Measurements from ENCODE around the gene PTPRD. TPM values are rescaled to one million over a fixed set of nuclear protein-coding genes. Genes with fewer than 3 reads are reported as not detected.

The PTPRD gene
- total RNA-seq, 2 experiments from 2014 or later, result not detected

DNA sequence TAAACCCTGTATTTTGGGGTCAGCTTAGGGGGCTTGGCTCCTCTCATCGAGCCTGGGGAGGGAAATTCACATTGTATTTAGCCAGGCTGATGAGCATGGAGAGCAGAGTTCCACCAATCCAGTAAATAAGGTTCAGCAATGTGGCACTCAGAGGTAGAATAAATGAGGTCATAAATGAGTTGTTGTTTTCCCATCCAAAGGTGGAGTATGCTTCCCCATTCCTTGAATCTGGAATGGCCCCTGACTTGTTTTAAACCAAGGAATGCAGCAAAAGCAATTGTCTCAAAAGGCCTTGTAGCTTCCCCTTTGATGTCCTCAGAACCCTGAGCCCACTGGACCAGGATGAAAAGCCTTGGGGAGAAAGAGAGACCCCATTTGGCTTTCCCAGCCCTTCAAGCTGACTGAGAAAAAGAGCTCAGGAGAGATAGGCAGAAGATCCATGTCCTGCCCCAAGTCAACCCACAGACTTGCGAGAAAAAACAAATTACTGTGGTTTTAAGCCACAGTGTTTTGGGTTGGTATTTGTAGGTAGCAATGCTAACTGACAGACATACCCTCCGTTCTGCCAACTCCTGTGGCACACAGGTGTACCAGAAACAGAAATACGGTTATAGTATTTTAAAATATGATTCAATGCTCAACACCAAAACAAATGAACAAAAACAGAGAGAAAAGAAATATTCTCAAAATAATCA, 2247.2 kb downstream of the PTPRD start:
- ATAC-seq (peak; percentile 47), DNase-seq (no peak)
- Mint-ChIP-seq H3K9me3 (ENCODE audit: low read depth) (no peaks in the 10 kb centered on the region), H3K27ac (no peak overlapping the region), H3K36me3 (ENCODE audit: low read depth) (no peaks in the 10 kb centered on the region), H3K4me1 (peaks cover 6% of the 10 kb centered on the region), H3K4me3 (no peak overlapping the region), H3K27me3 (no peaks in the 10 kb centered on the region)
- POLR2A ChIA-PET, result no interaction called here
- CTCF ChIA-PET, result no interaction called here
- intact Hi-C loops (cut with DNase I, micrococcal nuclease), result loop anchor here in 1 of 2 experiments (5.0 kb wide), 1 partner anchor 48 kb away; no protein-coding TSS in a partner anchor

DNA sequence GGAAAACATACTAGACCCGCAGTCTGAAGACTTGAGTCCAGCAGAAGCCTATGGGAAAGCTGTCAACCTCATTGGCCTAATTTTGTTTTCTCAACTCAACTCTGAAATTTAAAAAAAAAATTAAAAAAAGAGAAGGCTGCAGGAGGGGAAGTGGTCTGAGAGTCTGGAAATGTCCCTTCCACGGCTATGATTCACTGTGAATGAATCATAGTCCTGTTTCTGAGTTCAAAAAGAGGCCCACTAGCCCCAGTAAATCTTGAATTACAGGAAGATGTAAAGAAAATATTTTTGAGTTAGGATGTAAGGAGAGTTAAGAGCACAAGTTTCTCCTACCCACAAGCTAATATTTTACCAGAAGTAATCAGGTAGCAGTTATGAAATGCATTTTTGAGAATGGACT, 2247.8 kb downstream of the PTPRD start:
- ChIA-PET POLR2A (no interaction called here), CTCF (no interaction called here)
- H3K4me1 Mint-ChIP-seq, result peaks cover 6% of the 10 kb centered on the region
- intact Hi-C loops (cut with DNase I, micrococcal nuclease), result loop anchor here in 1 of 2 experiments (5.0 kb wide), 1 partner anchor 48 kb away; no protein-coding TSS in a partner anchor
- H3K4me3 Mint-ChIP-seq, result no peak overlapping the region
- no peaks in the 10 kb centered on the region for H3K9me3 Mint-ChIP-seq (ENCODE audit: low read depth)
- H3K27me3 Mint-ChIP-seq, result no peaks in the 10 kb centered on the region
- DNase-seq (no peak), ATAC-seq (no peak)
- no peaks in the 10 kb centered on the region for H3K36me3 Mint-ChIP-seq (ENCODE audit: low read depth)
- H3K27ac Mint-ChIP-seq, result no peak overlapping the region

DNA sequence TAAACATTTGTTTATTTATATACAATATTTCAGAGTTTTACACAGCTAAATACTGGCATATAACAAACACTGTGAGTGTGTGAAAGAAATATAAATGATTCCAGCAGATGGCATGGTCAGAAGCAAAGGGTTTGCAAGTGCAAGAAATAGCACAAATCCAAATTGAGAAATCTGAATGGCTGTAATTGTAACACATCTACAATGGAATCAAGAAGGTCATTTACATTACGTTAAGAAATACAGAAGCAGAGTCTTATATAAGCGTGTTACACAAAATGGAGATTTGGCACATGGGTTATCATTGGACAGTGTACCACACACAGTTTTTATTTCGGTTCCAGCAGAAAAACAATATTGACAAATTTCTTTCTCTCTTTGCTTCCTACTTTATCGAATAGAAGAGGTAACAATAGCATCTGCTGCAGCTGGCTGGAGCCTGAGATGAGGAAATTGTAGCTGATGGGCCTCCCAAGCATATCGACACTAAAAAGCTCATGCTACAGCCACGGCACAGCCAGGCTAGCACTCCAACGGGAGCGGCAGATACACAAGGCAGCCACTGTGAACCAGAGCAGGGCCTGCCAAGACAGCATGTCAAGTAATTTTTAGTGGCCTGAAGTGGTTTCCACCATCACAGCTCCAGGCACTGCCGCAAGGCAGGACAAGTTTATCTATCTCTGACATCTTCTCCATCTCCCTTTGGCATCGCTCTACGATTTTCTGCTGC, 2248.6 kb downstream of the PTPRD start:
- CTCF ChIA-PET, result no interaction called here
- peaks cover 6% of the 10 kb centered on the region for H3K4me1 Mint-ChIP-seq
- POLR2A ChIA-PET, result no interaction called here
- intact Hi-C loops (cut with DNase I, micrococcal nuclease), result no loop called here
- no peaks in the 10 kb centered on the region for H3K36me3 Mint-ChIP-seq (ENCODE audit: low read depth)
- no peak overlapping the region for H3K4me3 Mint-ChIP-seq
- H3K27ac Mint-ChIP-seq, result no peak overlapping the region
- H3K27me3 Mint-ChIP-seq, result no peaks in the 10 kb centered on the region
- DNase-seq (no peak), ATAC-seq (no peak)
- H3K9me3 Mint-ChIP-seq (ENCODE audit: low read depth), result no peaks in the 10 kb centered on the region

DNA sequence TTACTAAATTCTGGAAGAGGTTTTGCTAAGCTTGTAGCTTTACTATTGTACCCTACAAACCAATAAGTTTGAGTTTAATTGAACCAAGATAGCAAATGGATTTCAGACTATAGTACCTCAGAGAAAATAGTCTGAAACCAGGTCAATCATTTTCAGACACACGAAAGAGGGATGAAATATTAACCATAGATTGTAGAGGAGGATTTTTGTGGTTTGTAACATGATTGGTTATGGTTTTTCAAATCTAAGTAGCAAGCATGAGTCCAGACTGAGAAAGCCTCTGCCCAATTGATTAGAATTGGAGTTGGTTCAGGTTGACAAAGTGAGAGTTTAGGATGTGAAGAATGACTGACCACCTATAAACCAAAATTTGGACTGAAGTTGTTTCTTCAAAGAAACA, 2250.6 kb downstream of the PTPRD start:
- intact Hi-C loops (cut with DNase I, micrococcal nuclease), result no loop called here
- Mint-ChIP-seq H3K4me1 (peaks cover 6% of the 10 kb centered on the region), H3K4me3 (no peak overlapping the region), H3K27ac (no peak overlapping the region), H3K36me3 (ENCODE audit: low read depth) (no peaks in the 10 kb centered on the region), H3K9me3 (ENCODE audit: low read depth) (no peaks in the 10 kb centered on the region), H3K27me3 (no peaks in the 10 kb centered on the region)
- DNase-seq, result no peak
- no peak for ATAC-seq
- CTCF ChIA-PET, result interaction anchor here (0.7 kb wide), 1 partner anchor 161 kb away, joined by 4 read pairs; no protein-coding TSS in a partner anchor
- POLR2A ChIA-PET, result no interaction called here

DNA sequence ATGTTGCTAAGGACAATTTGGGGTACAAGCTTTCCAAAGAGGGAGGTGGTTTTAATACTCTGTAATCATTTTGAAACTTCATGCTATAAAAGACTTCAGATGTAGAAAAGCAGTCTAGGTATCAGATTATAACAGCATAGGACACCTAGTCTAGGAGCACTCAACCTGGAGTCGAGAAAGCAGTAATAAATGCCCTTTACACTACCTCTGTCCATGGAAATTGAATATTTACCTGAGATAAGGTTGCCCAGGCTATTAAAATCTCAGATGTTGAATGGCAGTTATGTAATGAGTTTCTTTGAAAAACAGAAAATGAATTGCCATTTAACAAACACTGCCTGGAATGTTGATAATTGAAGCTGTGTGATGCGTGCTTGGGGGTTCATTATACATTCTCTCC, 2251.4 kb downstream of the PTPRD start:
- peaks cover 6% of the 10 kb centered on the region for H3K4me1 Mint-ChIP-seq
- no peaks in the 10 kb centered on the region for H3K27me3 Mint-ChIP-seq
- no peaks in the 10 kb centered on the region for H3K9me3 Mint-ChIP-seq (ENCODE audit: low read depth)
- no peak overlapping the region for H3K27ac Mint-ChIP-seq
- ATAC-seq (no peak), DNase-seq (no peak)
- no peak overlapping the region for H3K4me3 Mint-ChIP-seq
- H3K36me3 Mint-ChIP-seq (ENCODE audit: low read depth), result no peaks in the 10 kb centered on the region
- POLR2A ChIA-PET, result no interaction called here
- intact Hi-C loops (cut with DNase I, micrococcal nuclease), result no loop called here
- CTCF ChIA-PET, result no interaction called here

DNA sequence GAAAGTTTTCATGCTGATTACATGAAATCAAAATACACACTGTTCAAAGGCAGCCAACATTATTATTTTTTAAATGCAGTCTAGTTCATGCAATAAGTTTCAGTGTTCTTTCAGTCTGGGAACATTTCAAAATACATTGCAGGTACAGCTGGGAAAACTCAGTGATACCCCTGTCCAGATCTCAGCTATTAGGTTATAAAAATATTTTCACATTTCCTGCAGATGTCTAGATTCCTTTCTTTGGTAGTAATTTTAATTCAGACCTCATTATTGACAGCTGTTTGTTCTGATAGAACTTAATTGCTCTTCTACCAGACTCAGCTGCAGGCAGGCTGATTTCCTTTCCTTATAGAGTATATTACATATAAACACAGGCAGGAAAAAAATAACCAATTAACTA, 2256.4 kb downstream of the PTPRD start:
- no peak overlapping the region for H3K4me3 Mint-ChIP-seq
- H3K36me3 Mint-ChIP-seq (ENCODE audit: low read depth), result no peaks in the 10 kb centered on the region
- no peaks in the 10 kb centered on the region for H3K27me3 Mint-ChIP-seq
- ATAC-seq (no peak), DNase-seq (no peak)
- POLR2A ChIA-PET, result no interaction called here
- no peak overlapping the region for H3K27ac Mint-ChIP-seq
- no peaks in the 10 kb centered on the region for H3K9me3 Mint-ChIP-seq (ENCODE audit: low read depth)
- CTCF ChIA-PET, result no interaction called here
- intact Hi-C loops (cut with DNase I, micrococcal nuclease), result no loop called here
- no peaks in the 10 kb centered on the region for H3K4me1 Mint-ChIP-seq

DNA sequence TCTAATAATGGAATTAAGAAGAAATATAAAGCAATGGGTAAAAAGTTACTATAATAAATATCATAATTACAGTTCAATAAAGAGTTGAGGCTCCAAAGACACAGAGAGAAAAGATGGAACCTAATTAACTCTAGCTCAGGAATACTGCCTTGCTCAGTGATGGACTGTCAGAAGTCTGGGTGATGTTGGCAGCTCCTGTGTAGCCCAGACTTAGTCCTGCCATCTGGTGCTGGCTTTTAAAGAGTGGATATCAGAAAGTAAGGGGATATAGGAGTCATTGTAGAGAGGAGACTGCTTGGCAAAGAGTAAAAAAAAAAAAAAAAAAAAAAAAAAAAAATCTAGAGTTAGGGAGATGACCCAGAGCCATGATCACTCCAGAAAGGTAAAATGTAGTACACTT, 2261.4 kb downstream of the PTPRD start:
- H3K4me1 Mint-ChIP-seq, result no peaks in the 10 kb centered on the region
- no peaks in the 10 kb centered on the region for H3K9me3 Mint-ChIP-seq (ENCODE audit: low read depth)
- CTCF ChIA-PET, result no interaction called here
- H3K27me3 Mint-ChIP-seq, result no peaks in the 10 kb centered on the region
- ATAC-seq, result no peak
- no peak overlapping the region for H3K4me3 Mint-ChIP-seq
- POLR2A ChIA-PET, result no interaction called here
- H3K36me3 Mint-ChIP-seq (ENCODE audit: low read depth), result no peaks in the 10 kb centered on the region
- intact Hi-C loops (cut with DNase I, micrococcal nuclease), result no loop called here
- no peak overlapping the region for H3K27ac Mint-ChIP-seq
- DNase-seq, result no peak

DNA sequence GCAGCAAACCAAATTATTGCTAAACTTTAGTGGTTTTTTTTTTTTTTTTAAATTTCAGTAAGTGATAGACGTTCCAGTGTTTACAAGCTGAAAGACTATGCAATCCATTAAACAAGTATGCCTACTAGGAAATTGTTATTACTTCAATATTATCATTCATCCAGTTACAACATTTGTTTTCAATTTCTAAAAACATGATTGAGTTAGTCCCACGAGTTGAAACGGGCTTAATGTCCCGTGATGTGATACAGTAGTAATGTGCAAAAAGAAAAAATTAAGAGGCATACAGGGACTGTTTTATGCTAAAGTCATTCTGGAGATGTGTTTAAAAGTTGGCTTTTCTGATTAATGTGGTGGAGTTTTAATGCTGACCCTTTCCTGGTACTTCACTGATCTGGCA, 2262.9 kb downstream of the PTPRD start:
- H3K9me3 Mint-ChIP-seq (ENCODE audit: low read depth), result no peaks in the 10 kb centered on the region
- no peak overlapping the region for H3K27ac Mint-ChIP-seq
- CTCF ChIA-PET, result no interaction called here
- ATAC-seq, result no peak
- intact Hi-C loops (cut with DNase I, micrococcal nuclease), result no loop called here
- no peaks in the 10 kb centered on the region for H3K27me3 Mint-ChIP-seq
- H3K36me3 Mint-ChIP-seq (ENCODE audit: low read depth), result no peaks in the 10 kb centered on the region
- POLR2A ChIA-PET, result no interaction called here
- no peak for DNase-seq
- no peaks in the 10 kb centered on the region for H3K4me1 Mint-ChIP-seq
- H3K4me3 Mint-ChIP-seq, result no peak overlapping the region

DNA sequence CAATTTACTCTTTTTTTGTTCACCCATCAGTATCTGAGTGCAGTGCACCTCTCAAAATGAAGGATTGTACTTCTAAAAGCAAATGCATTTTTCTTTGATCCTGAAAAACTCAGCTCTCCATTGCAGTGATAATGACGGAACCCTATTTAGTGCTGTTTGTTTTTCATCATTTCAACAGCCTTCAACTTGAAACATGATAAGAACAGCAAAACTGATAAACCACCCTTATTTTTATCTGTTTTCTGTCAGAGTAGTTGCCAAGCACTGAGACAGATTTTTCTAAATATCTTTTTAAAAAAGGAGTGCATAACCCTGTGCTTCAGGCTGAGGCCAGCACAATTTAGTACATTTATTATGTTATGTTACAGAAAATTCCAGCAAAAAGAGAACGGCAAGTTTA, 2263.4 kb downstream of the PTPRD start:
- intact Hi-C loops (cut with DNase I, micrococcal nuclease), result no loop called here
- H3K4me1 Mint-ChIP-seq, result no peaks in the 10 kb centered on the region

DNA sequence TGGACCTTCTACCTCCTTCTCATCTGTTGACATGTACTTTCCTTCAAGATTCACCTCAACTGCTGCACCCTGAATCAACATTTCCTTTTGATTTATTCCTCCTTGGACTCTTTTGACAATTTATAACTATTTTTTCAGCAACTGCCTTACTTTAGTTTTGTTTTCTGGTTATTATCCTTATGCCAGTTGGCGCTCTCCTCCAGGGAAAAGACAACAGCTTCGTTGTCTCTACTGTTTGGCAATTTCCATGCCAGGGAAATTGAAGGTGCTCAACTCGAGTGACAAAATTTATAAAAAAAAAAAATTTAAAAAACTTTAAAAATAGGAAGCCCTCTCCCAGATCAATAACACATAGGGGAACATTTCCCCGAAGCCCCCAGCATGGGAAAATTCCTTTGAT, 2264.0 kb downstream of the PTPRD start:
- no peak for DNase-seq
- Mint-ChIP-seq H3K36me3 (ENCODE audit: low read depth) (no peaks in the 10 kb centered on the region), H3K4me1 (no peaks in the 10 kb centered on the region), H3K27me3 (no peaks in the 10 kb centered on the region), H3K27ac (no peak overlapping the region), H3K9me3 (ENCODE audit: low read depth) (no peaks in the 10 kb centered on the region), H3K4me3 (no peak overlapping the region)
- CTCF ChIA-PET, result no interaction called here
- POLR2A ChIA-PET, result no interaction called here
- intact Hi-C loops (cut with DNase I, micrococcal nuclease), result no loop called here
- ATAC-seq, result no peak

More for the DNA sequence above, 2263.4 kb downstream of the PTPRD start:
- DNase-seq, result no peak
- no peaks in the 10 kb centered on the region for H3K9me3 Mint-ChIP-seq (ENCODE audit: low read depth)
- H3K36me3 Mint-ChIP-seq (ENCODE audit: low read depth), result no peaks in the 10 kb centered on the region
- POLR2A ChIA-PET, result no interaction called here
- H3K4me3 Mint-ChIP-seq, result no peak overlapping the region
- H3K27me3 Mint-ChIP-seq, result no peaks in the 10 kb centered on the region
- no peak for ATAC-seq
- no peak overlapping the region for H3K27ac Mint-ChIP-seq
- CTCF ChIA-PET, result no interaction called here

DNA sequence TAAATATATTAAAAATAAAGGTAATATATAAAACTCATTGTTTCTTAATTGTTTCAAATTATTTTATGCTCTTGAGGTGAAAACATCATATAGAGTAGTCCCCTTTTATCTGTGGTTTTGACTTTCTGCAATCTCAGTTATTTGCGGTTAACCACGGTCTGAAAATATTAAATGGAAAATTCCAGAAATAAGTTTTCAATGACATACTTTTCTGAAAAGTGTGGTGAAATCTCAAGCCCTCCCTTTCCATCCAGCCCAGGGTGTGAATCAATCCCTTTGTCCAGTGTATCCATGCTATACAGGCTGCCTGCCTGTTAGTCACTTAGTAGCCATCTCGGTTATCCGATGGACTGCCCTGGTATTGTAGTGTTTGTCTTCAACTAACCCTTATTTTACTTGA, 2266.5 kb downstream of the PTPRD start:
- CTCF ChIA-PET, result interaction anchor here (0.7 to 0.8 kb wide), 2 partner anchors 8 to 74 kb away, joined by 3 read pairs; no protein-coding TSS in a partner anchor
- H3K4me3 Mint-ChIP-seq, result no peak overlapping the region
- H3K27me3 Mint-ChIP-seq, result no peaks in the 10 kb centered on the region
- no peak for DNase-seq
- no peaks in the 10 kb centered on the region for H3K4me1 Mint-ChIP-seq
- no peaks in the 10 kb centered on the region for H3K36me3 Mint-ChIP-seq (ENCODE audit: low read depth)
- ATAC-seq, result no peak
- POLR2A ChIA-PET, result no interaction called here
- intact Hi-C loops (cut with DNase I, micrococcal nuclease), result no loop called here
- H3K9me3 Mint-ChIP-seq (ENCODE audit: low read depth), result no peaks in the 10 kb centered on the region
- no peak overlapping the region for H3K27ac Mint-ChIP-seq

DNA sequence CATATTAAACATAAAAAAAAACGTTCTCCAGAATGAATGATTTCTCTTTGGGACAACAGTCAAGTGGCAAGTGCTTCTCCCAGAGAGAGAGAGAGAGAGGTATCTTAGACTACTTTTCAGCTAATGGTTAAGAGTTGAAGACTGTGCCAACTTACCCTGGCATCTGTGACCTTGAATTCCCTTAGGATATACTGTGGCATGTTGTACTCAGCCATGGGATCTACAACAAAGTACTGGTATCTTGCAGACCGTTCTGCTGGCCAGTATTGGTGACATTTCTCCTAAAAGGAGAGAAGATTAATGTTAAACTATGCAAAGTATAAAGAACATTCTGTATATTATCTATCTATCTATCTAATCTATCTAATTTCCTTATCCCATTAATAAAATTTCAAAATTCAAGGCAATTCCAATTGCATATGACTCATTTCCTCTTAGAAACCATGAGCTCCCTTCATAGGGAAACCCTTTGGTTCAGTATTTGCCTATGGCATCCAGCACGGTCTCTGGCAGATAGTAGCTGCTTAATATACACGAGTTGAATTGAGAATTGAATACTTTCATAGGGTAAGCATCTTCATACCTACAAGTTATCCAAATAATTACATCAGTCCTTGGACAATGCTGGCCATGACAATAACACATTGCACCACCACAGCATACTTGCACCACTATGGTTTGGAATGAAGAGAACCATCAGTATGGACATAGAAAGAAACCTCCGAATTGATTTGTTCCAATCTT, 2273.9 kb downstream of the PTPRD start:
- CTCF ChIA-PET, result interaction anchor here (0.6 to 1.2 kb wide), 2 partner anchors 8 to 318 kb away, joined by 3 read pairs; no protein-coding TSS in a partner anchor
- POLR2A ChIA-PET, result no interaction called here
- intact Hi-C loops (cut with DNase I, micrococcal nuclease), result no loop called here
- H3K4me1 Mint-ChIP-seq, result no peaks in the 10 kb centered on the region
- ATAC-seq (no peak), DNase-seq (no peak)
- H3K27me3 Mint-ChIP-seq, result no peaks in the 10 kb centered on the region
- no peaks in the 10 kb centered on the region for H3K36me3 Mint-ChIP-seq (ENCODE audit: low read depth)
- no peaks in the 10 kb centered on the region for H3K9me3 Mint-ChIP-seq (ENCODE audit: low read depth)
- H3K27ac Mint-ChIP-seq, result no peak overlapping the region
- H3K4me3 Mint-ChIP-seq, result no peak overlapping the region

All from activated CD4-positive, alpha-beta T cell treated with anti-CD3 and anti-CD28 coated beads for 36 hours (primary cell).